ENCODE measurements around the gene SHROOM3.

Gene SHROOM3

GRCh38 chr4:76624931-76625715 lies 190.1 kb downstream of the SHROOM3 start:
- DNase-seq (ENCODE audit: low read depth in 2 of 2): no peak

- DNase-seq (ENCODE audit: low read depth in 2 of 2): no peak
These were observed 191.8 kb downstream of the SHROOM3 start for GRCh38 chr4:76626686-76627465.

- DNase-seq (ENCODE audit: low read depth in 2 of 2): no peak
These were observed 193.2 kb downstream of the SHROOM3 start for GRCh38 chr4:76628251-76628650.

- no peak for DNase-seq (ENCODE audit: low read depth in 2 of 2)
These were observed 195.7 kb downstream of the SHROOM3 start for GRCh38 chr4:76630741-76631140.

- no peak for DNase-seq (ENCODE audit: low read depth in 2 of 2)
These were observed 199.2 kb downstream of the SHROOM3 start for GRCh38 chr4:76634220-76634619.

DNA sequence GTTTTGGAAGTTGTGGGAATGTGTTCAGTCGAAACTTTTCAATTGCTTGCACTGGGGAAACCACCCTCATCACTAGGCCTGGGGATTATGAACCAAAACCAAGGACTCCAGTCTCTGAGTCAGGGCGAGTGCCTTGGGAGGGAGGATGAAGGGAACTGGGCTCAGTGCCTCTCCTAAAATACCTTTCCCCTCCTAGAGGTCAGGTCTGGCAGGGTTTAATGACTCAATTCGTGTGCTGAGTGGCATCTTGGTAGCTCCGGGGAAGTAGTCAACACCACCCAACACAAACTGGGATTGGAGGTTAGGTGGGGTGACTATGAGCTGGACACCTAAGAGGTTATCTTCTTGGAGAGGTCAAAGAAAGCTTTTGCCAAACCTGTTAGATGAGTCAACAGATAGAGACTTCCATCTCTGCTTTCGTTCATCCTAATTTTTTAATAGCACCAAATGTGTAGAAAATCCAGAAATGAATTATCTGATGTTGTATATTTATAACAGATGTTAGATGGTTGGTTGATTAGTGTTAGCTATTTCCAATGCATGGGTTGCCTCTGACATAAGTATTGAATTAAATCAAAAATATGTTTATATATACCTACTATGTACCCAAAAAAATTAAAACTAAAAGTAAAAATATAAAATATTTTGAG lies 202.8 kb downstream of the SHROOM3 start:
- no peak for DNase-seq (ENCODE audit: low read depth in 2 of 2)

GRCh38 chr4:76639288-76639687 lies 204.3 kb downstream of the SHROOM3 start:
- no peak for DNase-seq (ENCODE audit: low read depth in 2 of 2)

- DNase-seq (ENCODE audit: low read depth in 2 of 2): no peak
These were observed 205.4 kb downstream of the SHROOM3 start for GRCh38 chr4:76640353-76640910.

DNA sequence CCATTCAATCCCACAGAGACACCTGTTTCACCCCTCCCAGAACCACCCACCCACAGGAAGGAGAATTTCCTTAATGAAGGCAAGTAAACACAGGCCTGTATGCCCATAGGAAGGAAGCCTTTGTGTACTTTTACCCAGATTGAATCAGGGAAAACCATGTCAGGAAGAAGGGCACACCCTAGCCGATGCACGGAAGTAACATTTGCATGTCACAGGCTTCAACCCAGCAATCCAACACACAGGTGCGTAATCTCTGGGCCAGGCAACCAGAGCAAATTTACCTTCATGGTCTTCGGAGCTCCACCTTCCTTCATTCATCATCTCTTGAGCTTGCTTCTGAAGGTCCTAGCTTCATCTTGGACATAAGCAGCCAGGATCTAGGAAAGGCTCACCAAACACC lies 206.3 kb downstream of the SHROOM3 start:
- no peak for DNase-seq (ENCODE audit: low read depth in 2 of 2)

DNA sequence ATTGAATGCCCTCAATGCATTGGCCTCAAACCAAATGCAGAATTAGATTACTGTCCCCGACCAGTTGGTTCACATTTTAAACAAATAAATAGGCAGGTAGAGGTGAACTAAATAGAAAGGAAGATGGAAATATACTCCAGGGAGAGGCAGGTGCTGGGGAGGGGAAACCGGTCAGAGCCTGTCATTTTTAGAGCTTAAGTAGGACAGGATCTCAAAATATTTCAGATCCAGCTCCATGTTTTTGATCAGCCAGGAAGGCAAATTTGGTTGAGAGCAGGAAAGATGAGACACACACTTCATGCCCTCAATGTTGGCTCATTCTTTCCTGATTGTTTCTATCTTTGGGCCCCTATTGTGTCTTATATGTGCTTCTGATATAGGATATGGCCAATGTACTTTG lies 206.7 kb downstream of the SHROOM3 start:
- no peak for DNase-seq (ENCODE audit: low read depth in 2 of 2)

GRCh38 chr4:76644831-76645485 lies 209.9 kb downstream of the SHROOM3 start:
- no peak for DNase-seq (ENCODE audit: low read depth in 2 of 2)

DNA sequence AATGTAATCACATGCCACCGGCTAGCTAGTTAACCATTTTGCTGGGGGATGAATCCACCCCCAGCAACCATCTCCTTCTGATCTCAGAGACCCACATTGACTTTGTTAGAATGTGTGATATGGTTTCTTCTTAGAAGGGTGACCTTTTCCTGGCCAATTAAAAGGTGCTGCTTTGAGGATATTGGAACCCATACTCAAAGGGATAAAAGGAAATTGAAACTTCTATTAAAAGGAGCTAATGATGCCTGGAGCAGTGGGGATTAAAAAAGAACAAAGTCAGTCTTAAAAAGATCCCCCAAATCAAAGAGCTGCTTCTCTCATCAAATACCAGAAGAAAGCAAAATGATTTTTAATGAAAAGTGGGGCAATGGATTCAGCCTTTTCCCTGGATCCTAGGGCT lies 214.1 kb downstream of the SHROOM3 start:
- DNase-seq (ENCODE audit: low read depth in 2 of 2): no peak

DNA sequence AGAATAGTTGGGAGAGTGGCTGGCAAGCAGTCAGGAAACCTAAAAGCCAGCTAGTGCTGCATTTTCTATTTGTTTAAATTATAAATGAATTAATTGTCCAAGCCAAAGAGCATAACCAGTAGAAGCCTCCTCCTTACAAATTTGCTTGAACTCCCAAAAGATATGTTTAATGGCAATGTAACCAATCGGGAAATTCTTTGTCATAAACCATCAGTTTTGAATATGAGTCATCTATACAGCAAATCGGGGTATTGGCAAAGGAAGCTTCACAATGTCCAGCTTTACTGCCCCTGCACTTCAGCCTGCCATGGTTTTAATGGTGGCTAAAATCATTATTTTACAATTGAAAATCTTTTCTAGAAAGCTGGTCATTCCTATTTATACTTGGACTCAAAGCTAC lies 216.6 kb downstream of the SHROOM3 start:
- no peak for DNase-seq (ENCODE audit: low read depth in 2 of 2)

DNA sequence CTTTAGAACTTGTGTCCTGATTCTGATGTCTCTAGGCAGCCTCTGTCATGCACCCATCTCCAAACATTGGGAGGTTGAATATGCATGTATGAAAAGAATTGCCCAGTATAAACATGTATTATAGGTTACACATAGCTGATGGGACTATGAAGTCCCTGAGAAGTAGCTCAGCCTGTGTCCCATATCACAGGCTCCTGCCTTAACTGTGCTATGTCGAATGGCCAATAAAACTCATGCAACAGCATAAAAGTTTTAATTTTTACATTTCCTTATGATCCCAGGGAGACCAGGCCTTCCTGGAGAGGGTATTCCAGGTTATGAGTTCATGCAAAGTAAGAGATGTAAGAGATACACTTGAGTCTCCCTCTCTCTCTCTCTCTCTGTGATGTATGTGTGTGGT lies 217.4 kb downstream of the SHROOM3 start:
- DNase-seq (ENCODE audit: low read depth in 2 of 2): no peak

GRCh38 chr4:76654084-76654483 lies 219.1 kb downstream of the SHROOM3 start:
- no peak for DNase-seq (ENCODE audit: low read depth in 2 of 2)

- DNase-seq (ENCODE audit: low read depth in 2 of 2): no peak
These were observed 219.8 kb downstream of the SHROOM3 start for GRCh38 chr4:76654791-76655190.

DNA sequence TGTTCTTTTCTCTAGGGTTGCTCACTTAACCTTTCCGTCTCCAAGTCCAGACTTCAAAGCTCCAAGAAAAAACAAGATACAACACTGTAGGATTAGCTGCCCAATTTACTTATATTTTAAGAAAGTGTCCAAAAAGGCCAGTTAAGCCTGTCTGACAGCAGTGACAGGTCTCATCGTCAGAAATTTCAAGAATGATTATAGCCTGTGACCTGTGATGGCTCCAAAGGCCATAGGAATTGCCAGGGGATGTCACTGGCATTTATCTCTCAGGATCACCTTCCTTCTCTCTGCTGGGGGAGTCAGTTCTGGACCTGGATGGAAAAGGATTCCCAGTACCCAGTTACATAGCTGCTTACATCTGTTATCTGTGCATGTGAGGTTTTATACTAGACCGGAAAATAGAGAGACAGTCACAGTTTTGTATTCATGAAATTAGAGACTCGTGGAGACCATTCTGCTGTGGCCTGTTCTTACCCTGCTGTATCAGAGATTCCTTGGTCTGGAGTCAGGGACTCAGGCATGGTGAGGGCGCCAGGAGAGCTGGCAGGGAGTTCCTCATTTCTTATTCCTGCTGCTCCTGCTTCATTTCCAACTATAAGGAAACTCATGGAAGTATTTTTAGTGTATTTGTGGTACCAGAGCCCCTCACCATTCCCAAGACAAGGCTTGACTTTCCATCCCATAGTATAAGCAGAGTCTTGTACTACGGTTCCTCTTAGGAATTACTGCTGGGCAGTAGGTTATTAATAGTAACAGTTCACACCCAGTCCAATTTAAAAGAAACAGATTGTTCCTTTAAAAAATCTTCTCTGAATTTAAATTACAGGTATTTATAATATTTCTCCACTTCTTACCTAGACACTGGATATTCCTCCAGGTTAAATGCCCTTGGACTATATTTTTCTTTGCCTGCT lies 220.8 kb downstream of the SHROOM3 start:
- DNase-seq (ENCODE audit: low read depth in 2 of 2): no peak

DNA sequence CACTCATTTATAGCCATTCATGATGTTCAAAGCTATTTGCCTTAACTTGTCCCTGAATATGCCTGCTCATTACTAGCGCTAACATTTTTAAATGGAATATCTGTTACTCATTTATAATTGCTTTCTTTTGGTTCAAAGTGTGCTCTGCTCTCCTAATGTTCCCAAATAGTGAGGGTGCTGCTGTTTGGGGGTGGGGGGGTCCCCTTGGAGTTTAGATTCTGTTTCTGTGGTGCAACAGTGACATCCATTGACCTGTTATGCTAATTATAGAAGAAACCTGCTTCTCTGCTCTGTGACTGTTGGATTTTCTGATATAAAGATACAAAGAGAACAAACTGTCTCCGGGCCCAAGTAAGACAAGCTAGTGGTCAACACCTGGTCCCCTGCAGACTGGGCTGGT lies 222.4 kb downstream of the SHROOM3 start:
- DNase-seq (ENCODE audit: low read depth in 2 of 2): no peak

- DNase-seq (ENCODE audit: low read depth in 2 of 2): no peak
These were observed 223.4 kb downstream of the SHROOM3 start for GRCh38 chr4:76658231-76659102.

DNA sequence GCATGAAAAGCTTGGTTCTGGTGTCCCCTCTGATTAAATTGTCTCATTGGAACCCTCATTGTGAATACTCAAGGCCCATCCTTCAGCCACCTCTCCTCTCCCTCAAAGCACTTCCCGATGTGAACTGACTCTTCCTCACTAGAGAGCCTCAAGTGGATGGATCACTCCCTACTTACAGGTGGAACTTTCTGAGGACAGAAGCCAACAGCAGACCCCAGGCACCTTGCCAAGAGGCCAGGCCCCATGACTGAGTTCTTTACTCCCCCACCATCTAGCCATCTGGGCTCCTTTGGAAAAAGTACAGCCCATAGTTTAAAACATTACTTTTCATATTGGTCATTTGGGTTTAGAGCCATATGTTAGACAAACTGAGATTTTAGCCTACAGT lies 224.1 kb downstream of the SHROOM3 start:
- DNase-seq (ENCODE audit: low read depth in 2 of 2): no peak

All from stimulated activated CD4-positive, alpha-beta T cell treated with anti-CD3 and anti-CD28 coated beads, Interleukin-12 subunit alpha, Interleukin-12 subunit beta, amount 100 ng/mL, for 24 hours (primary cell).